ENCODE measurements around the gene NAP1L4.
A peak's percentile ranks its signal among the peaks of the same experiment; 100 is the strongest.

NAP1L4 gene

DNA sequence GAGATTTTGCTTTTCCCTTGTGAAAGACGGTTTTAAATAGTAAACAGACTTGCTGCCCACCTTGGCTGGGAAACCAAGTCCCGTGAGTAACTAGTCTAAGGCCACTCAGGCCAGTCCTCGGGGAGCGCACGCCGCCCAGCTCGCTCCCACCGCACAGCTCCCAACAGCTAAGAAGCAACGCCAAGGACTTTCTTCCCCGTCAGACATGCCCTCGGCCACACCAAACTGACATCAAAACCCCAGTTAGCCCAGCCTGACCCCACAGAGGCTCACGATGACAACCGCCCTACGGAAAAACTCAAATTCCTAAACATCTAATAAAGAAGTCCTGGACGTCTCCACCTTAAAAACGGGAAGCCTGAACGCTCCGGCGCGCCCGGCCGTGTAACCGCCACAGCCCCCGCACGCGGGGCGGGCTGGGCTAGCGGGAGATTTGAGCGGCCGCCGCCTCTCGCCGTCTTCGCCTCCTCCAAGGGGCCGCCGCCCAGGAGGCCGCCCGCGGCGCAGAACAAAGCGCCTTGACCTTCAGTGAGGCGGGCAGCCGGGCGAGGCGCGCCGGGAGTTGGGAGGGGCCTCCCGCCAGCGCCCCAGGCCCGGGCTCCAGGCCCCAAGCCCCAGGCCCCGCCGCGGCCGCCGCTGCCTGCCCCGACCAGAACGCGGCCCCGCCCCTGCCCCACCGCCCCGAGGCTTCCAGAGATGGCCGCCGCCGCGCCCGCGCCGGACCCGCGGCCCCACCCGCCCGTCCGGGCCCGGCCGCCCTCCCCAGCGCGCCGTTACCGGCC lies 486 bp downstream of the NAP1L4 start:
- no peak for DNase-seq

DNA sequence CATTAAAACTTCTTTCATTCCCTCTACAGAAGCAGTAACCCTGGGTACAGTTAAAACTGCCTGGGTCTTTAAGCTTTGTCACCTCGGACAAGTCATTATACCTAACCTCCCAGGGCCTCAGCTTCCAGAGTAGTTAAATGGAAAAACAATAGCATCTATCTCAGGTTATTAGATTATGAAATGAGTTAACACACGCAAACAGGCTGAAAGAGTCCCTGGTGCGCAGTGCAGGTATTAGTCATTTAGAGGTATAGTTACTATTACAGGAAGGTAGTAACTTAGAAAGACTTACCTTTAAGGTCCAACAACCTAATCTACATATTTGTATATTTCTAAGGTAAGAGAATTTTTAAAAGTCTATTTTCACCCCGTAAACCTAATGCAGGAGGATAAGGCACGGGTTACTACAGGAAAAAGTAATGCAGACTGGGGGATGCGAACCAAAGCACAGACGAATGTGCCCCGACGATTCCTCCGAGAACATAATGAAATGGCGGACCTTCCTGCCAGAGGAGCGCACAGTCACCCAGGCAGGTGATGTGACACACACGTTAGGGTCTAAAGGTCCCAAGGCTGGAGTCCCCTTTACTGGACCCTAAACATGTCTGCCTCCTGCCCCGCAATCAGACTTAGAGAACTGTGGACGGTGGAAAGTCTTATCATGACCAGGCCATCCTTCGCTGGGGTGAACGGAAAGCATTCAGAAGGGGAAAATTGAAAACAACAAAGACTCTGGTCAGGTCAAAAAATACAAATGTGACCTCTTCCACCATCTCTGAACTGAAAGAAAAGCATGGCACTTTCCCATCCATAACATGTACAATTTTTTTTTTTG lies 1.3 kb downstream of the NAP1L4 start:
- no peak for DNase-seq

DNA sequence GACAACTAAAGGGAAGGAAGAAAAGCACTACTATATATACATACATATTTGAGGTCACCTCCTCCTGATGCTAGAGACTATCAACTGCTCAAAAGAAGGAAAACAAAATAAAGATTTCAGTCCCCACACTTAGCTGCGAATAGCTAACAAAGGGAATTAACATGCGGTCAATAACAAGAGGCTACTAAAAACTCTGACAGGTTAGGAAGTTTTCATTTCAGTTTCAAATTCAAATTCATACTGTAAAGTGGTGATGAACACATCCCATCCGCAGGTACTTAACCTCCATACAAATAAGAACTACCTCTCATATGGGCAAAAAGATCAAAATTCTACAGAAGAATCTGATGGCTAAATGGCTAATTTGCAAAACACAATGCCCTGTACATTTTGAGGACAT lies 2.6 kb downstream of the NAP1L4 start:
- DNase-seq = no peak

DNA sequence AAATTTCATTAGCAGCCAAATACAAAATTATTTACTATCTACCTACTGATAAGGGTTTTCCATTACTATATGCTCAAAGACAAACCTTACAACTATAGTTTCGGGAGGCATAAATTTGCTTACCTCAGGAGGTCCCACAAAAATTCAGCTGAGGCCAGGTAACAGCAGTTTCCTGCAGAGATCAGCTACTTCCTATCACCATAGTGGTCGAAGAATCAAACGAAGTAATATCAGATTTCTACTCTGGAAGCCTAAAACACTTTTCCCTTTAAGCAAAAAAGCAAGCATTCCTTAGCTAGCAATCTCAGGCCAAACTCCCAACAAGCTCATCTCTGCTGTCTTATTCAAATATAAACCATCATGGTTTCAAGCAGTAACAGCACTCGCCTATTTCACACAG lies 3.1 kb downstream of the NAP1L4 start:
- no peak for DNase-seq

DNA sequence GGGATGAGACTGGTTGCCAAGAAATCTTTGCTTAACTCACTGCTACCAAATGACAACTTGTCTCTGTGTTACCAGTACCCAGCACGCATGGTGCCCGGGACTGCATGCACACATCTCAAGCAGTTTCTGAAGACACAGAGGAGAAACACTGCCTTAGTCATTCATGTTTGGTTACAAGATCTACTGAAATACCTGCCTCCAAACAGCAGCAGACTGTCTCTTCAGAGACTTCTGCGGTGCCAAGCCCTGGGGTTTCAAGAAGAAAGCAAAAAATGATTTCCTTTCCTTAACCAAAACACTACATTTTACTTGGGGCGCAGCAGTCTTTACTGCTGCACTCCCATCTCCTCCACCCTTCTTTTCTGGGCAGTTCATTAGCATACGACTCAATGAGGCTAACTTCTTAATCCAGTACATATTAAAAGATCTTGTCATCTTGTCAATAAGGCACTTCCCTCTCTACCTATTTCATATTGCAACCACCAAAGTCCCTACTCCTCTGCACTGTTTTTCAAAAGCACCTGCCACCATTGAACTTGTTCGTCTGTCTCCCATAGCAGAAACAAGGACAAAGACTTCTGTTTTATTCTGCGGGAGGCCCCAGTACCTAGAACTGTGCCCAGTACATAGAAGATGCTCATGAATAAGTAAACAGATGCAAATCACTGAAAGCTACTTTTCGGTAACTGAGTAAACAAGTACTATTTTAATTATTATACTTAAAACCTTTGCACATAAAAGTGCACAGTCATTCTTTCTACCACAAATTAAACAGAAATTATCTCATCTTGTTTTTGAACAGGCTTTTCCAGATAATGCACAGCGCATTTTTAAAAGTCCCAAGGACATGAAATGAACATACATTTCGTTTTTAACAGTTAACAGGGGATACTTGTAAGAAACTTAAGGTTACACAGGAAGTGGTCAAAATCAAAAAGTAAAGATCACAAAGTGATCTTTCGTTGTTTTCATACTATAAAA lies 4.0 kb downstream of the NAP1L4 start:
- peak; percentile 9 for DNase-seq

DNA sequence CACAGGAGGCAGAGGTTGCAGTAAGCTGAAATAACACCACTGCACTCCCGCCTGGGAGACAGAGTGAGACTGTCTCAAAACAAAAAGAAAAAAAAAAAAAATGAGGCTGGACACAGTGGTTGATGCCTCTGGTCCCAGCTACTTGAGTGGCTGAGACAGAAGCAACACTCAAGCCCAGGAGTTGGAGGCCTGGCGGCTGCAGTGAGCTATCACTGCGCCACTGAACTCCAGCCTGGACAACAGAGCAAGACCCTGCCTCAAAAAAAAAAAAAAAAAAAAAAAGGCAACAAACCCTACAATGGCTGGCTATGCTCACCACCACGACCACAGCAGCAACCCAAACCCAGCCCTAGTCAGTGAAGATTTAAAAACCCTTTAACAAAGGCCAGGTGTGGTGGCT lies 8.2 kb downstream of the NAP1L4 start:
- DNase-seq = peak; percentile 2

DNA sequence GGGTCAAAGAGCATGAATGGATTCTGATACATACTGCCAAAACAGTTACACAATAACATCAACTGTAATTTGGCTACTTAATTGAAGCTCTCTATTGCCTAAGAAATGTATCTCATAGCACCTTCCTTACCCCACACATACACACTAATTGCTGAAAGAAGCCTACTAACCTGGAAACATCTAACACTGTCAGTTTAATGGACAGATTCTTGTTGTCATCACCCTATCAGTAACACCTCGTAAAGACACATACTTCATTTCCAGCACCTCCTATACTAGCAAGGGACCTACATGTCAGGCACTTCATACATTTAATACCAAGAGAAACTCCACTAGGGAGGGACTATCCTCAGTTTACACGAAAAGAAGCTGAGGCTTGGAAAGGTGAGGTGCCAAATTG lies 9.9 kb downstream of the NAP1L4 start:
- DNase-seq = no peak

DNA sequence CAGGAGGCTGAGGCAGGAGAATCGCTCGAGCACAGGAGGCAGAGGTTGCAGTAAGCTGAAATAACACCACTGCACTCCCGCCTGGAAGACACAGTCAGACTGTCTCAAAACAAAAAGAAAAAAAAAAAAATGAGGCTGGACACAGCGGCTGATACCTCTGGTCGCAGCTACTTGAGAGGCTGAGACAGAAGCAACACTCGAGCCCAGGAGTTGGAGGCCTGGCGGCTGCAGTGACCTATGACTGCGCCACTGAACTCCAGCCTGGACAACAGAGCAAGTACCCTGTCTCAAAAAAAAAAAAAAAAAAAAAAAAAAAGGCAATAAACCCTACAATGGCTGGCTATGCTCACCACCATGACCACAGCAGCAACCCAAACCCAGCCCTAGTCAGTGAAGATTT lies 11.0 kb downstream of the NAP1L4 start:
- DNase-seq = no peak

DNA sequence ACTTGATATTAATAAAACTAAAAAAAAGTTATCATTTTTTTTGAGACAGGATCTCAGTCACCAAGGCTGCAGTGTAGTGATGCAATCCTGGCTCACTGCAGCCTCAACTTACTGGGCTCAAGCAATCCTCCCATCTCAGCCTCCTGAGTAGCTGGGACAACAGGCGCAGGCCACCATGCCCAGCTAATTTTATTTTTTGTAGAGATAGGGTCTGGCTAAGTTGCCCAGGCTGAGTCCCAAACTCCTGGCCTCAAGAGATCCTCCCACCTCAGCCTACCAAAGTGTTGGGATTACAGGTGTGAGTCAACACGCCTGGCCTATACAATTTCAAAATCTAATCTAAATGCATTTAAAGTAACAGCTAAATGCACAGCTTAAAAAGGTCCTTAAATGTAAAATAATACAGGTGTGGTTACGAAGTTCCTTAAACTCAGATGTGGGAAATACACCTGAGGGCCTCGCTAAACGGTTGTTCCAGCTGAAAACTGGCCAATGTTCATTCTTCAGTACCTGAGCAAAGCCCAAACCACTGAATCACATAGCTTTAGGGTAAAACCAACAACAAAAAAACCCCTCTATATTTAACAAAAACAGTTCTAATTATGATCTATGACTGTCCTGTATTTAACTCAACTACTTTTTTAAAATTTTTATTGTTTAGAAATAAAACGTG lies 11.8 kb downstream of the NAP1L4 start:
- DNase-seq = no peak

DNA sequence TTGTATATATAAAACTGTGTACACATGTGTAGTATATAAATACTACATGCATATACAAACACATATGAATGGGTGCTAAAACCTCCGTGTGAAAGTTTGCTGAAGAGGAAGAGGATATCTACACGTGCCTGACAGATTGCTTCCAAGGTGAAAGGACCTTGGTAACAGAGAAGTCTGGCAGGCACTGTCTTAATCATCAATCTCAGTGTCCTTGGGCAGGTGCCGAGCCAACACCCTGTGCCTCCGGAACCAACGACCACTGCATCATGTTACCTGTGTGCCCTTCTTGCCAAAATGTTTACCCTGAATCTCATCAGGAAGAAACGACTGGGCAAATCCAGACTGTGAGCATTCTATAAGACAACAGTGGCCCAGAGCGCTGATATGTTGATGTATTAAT lies 15.0 kb downstream of the NAP1L4 start:
- DNase-seq = no peak

GRCh38 chr11:2976294-2977063 lies 15.7 kb downstream of the NAP1L4 start:
- DNase-seq = no peak

DNA sequence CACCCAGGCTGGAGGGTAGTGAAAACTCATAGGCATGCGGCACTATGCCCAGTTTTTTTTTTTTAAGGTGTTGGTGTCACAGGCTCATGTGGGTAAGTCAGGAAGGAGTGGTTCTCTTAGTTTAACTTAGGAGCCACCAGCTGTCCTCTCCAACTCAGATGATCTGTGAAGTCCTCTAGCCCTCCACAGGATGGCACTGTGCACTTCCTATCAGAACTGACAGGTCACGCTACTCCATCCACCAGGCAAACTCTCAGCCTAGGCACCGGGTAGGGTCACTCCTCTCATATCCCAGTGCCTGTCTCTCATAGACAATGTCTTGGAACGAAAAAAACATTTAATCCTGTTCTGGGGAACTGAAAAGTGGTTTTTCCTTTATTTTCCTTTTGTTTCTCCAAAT lies 16.5 kb downstream of the NAP1L4 start:
- DNase-seq = no peak

DNA sequence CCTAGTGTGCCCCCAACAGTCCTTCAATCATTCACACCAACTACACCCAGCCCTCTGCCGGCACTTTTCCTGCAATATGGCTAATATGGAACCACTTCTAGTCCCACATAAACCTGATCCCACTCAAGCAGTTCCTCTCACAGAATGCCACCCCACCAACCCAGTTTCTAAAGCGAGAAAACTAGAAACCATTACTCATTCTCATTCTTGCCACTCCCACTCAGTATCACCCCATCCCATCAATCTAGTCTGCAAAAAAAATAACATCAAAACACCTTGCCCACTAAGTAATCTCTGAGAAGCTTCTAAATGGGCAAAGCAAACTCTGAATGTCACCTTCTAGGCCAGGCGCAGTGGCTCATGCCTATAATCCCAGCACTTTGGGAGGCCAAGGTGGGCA lies 17.9 kb downstream of the NAP1L4 start:
- DNase-seq = no peak

GRCh38 chr11:2968341-2968900 lies 23.7 kb downstream of the NAP1L4 start:
- DNase-seq = no peak

- DNase-seq = no peak
Observed at GRCh38 chr11:2964782-2965181, 27.3 kb downstream of the NAP1L4 start.

- DNase-seq = no peak
Observed at GRCh38 chr11:2963761-2964160, 28.4 kb downstream of the NAP1L4 start.

DNA sequence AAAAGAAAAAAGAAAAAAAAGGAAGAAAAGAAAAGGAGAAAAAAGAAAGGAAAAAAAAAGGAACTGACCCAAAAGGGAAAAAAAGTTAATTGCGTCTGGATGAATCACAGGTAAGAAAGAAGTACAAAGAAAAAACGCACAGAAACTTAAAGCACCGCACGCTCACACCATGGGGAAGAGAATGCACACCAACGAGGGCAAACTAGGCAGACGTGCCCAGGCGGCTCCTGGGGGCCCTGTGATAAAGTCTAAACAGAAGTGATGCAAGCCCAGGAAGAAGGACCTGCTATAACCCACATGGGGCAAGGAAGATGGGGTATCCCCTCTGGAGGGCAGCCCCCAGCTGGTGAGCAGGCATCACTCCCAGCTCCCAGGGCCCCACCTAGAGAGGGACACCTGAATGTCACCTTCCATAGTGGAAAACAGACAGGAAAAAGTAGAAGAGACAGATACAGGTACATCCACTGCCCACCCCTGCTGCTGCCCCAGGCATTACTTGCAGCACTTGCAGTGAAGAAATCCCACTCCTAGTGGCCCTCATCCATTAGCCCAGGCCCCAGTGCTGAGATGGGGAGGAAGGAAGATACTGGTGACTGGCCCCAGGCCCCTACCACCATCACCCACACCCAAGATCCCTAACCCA lies 28.9 kb downstream of the NAP1L4 start:
- no peak for DNase-seq

- DNase-seq = no peak
Observed at GRCh38 chr11:2961080-2961479, 31.0 kb downstream of the NAP1L4 start.

GRCh38 chr11:2960139-2960538 lies 32.0 kb downstream of the NAP1L4 start:
- no peak for DNase-seq

GRCh38 chr11:2958251-2958650 lies 33.9 kb downstream of the NAP1L4 start:
- DNase-seq = no peak
